Right forelimb (tissue), 1 donor: Measurements from ENCODE around the gene FBXO11.

Experiments
- DNase-seq: peaks from one replicate; pipeline ENCODE4 v3.0.0-alpha.2; 2018

The FBXO11 gene

DNA sequence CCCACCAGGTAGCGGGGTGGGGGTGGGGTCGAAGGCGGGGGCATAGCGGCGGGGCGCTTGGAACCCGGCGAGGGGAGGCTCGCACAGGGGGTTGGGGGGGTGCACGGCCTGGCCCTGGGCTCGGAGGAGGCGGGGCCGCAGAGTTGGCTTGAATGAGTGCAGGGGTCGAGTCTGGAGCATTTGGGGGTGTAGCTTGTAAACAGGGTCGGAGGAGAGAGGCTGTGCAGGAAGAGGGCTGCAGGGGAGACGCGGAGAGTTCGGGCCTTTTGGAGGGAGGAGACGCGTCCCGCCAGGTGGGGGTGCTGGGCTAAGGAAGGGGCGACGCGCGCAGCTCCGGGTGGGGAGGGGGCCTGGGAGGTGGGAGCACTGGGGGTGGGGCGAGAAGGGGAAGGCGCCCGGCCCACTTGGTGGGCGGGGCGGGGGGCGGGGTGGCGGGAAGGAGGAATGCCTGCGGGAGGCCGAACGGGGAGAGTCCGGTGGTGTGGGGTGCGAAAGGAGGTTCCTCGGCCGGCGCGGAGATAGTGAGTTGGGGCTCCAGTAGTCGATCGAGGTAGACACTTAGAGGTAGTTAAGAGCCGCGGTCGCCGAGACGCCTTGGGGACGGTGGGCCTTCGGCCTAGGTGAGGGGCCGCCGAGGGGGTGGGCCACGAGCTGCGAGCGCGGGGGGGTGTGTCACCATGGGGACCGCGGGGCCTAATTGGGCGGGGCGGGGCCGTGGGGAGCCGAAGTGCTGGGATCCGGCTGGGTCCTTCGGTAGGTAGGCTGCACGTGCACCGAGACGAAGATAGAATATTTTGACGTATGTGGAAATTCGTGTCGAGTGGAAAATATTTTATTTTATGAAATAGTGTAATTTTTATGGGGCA is 122.6 kb downstream of the FBXO11 start:
- DNase-seq, result peak; percentile 89

DNA sequence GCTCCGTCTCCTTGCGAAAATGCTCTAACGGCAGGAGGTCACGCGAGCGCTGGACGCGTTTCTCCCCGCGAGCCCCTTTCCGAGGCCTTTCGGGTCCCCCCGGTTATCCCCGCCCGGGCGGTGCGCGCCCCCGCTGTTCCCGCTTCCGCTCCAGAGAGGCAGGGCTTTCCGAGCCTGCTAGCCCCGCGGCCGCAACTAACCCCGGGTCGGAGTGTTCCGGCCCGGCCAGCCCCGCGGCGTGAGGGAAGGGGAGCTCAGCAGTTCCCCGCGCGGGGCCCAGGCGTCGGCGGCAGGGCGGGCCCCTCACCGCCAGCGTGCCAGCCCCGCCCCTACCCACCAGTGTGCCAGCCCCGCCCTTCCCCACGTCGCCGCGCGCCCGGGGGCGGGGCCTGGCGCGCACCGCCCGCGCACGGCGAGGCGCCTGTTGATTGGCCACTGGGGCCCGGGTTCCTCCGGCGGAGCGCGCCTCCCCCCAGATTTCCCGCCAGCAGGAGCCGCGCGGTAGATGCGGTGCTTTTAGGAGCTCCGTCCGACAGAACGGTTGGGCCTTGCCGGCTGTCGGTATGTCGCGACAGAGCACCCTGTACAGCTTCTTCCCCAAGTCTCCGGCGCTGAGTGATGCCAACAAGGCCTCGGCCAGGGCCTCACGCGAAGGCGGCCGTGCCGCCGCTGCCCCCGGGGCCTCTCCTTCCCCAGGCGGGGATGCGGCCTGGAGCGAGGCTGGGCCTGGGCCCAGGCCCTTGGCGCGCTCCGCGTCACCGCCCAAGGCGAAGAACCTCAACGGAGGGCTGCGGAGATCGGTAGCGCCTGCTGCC is 123.4 kb downstream of the FBXO11 start, which contains the start of gene MSH6:
Gene MSH6, plus strand, starts transcription at position 475 of the 815 bp plus-strand sequence. Its CDS starts 89 bp downstream, at position 564.
- peak; percentile 94 for DNase-seq

DNA sequence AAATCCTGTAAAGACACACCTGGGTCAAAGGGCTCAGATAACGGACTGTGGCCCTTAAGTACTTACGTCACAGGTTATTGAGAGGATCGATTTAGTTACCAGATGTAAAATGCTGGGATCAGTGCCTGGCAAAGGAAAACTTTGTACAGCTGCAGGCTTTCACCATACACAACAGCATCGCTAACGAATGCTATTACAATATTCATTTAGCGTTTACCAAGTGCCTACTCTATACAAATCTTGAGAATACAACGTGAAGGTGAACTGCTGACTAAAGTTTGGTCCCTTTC is 124.0 kb downstream of the FBXO11 start:
- no peak for DNase-seq

GRCh38 chr2:47779426-47779790 is 126.9 kb downstream of the FBXO11 start:
- no peak for DNase-seq

DNA sequence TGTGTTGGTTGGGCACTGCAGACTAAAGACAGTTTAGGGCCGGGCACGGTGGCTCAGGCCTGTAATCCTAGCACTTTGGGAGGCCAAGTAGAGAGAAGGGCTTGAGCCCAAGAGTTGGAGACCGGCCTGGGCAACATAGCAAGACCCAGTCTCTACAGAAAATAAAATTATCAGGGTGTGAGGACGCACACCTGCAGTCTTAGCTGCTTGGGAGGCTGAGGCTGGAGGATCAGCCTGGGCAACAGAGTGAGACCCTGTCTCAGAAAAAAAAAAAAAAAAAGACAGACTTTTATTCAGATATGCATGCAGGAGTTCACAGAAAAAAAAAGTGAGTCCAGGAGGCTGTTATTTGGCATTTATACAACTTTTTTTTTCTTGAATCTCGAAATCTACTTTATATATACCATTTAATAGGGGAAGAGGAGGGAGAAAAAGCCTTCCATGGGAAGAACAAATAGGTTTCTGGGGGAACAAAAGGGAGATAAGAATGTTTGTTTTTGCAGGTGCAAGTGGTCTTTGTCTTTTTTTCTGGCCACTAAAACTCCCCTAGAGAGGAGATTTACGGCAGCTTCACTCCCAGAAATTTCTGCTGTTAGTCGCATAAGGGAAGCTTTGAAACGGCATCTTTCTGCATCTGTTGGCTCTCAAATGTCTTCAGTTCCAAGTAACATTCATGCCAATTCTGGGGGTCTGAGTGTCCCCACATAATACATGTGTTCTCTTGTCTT is 127.4 kb downstream of the FBXO11 start:
- DNase-seq, result no peak

DNA sequence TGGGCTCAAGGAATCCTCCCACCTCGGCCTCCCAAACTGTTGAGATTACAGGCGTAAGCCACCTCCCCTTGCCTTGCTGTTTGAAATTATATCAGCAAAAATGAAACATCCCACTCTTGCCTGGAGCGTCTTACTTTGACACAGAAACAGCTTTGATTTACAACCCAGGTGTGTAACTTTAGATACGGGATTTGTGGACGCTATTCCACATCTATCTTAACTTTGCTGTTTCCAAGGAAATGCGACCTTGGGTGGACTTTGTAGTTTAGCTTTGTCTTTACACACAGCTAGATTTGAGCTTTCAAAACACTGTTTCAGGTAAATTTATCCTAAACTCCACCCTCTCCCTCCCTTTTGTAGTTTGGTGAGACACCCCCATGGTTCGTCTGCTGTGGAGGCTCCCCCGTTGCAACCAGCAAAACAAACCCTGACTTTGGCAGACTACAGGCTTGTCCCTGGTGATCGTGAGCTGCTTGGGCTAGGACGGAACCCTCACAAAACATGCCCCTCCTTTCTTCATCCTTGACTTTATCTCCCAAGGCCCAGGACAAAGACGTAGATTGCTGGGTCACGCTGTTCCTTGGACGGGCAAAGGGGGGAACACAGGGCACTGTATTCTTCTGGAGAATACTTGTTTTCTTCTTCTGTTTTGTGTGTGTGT is 128.9 kb downstream of the FBXO11 start:
- no peak for DNase-seq

GRCh38 chr2:47774567-47774966 is 131.7 kb downstream of the FBXO11 start:
- no peak for DNase-seq

DNA sequence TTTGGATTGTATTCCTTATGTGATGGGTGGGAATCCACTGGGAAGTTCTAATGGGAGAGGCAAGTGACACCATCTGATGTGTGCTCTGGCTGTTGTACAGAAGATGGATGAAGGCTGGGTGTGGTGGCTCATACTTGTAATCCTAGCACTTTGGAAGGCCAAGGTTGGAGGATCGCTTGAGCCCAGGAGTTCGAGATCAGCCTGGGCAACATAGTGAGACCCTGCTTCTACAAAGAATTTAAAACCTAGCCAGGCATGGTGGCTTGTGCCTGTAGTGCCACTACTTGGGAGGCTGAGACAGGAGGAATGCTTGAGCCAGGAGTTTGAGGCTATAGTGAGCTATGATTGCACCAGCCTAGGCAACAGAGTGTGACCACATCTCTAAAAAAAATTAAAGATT is 134.0 kb downstream of the FBXO11 start:
- DNase-seq, result no peak

- DNase-seq, result no peak
These were observed 135.1 kb downstream of the FBXO11 start for GRCh38 chr2:47771211-47771610.

DNA sequence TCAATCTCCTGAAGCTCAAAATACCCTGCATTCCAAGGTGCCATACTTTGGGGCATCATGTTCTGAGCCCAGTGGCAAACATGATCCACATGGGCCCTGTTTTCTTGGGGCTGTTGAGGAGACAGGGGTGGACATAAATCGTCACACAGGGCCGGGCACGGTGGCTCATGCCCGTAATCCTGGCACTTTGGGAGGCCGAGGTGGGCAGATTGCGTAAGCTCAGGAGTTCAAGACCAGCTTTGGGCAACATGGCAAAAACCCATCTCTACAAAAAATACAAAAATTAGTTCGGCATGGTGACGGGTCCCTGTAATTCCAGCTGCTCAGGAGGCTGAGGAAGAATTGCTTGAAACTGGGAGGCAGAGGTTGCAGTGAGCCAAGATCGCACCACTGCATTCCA is 137.0 kb downstream of the FBXO11 start:
- no peak for DNase-seq

DNA sequence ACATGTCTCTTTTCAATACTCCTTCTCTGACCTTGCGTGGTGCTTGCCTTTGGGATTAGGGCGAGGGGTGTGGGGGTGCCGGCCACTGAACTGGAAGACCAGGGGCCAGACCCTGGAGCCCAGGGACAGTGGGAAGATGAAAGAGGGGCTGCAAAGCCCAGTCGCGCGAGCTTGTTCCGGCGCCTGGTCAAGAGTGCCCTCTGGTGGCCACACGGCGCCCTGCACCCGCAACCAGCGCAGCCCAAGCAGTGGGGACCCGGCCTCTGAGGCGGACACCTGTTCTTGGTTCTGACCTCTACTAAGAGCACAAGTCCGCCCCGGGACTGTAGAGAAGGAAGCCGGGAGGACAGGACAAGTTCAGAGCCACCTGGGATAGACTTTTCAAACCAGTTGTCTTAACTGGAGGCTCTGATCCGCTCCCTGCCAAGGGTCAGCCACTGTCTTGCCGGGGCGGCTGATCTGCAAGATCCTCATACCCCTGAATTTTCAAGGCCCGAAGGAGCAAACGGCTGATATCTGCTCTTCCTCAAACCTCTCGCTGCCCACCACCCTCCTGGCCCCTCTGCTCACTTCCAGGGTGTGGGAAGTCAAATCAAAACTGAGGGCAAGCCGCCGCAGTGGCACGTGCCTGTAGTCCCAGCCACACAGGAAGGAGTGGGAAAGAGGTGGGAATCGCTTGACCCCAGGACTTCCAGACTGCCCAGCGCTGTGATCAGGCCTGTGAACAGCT is 138.3 kb downstream of the FBXO11 start:
- DNase-seq, result peak; percentile 86

- no peak for DNase-seq
These were observed 138.8 kb downstream of the FBXO11 start for GRCh38 chr2:47767497-47767844.

DNA sequence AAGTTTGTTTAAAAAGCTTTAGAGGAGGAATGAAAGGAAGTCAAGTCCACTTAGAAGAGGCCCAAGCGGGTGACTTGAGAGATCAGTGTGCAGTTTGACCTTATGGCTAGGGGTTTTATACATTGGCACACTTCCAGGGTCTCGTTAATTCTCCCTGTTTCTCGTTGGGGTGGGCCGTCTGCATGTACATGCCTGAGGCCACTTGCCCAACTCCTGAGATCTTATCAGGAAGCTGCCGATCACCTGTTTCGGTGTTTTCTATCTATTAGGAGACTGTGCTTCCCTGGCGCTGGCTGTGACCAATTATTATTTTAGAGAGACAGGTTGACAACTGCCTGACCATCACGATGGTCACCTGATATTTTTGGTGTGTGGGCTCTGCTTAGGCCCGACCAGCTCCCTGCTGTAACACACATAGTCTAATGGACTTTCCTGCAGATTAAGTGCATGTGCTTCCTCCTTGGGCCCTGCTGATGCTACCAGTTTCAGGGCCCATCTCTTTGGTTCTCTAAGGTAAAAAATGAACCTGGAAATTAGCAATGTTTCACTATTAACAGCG is 154.4 kb downstream of the FBXO11 start:
- DNase-seq, result no peak

DNA sequence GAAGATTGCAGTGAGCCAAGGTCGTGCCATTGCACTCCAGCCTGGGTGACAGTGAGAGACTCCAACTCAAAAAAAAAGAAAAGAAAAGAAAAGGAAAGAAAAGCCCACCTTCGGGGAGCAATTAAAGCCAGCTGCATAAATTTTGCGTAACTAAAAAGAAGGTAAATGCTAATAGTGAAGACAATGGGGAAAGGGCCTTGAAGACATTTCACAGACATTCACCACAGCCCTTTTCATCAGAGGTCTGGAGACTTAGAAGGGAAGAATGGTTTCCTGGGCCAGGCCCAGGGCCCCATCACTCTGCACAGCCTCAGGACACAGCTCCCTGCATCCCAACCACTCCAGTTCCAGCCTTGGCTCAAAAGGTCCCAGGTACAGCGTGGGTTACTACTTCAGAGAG is 158.4 kb downstream of the FBXO11 start:
- no peak for DNase-seq

DNA sequence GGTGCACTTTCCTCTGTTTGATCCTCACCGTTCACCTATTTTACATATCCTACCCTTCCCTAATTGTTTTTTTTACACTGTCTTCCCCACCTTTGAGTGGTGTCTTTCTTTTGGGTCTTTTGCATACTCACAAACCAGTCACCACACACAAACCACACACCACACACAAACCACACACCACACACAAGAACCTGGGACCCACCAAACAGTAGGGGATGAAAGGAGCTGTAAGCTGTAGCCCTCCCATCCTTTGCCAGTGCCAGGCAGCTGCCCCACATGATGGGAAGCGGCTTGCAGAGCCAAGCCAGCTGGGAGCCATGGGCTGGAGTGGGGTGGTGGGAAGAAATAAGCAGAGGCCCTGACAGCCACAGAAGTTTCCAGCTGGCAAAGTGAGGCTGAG is 162.2 kb downstream of the FBXO11 start:
- DNase-seq, result no peak

DNA sequence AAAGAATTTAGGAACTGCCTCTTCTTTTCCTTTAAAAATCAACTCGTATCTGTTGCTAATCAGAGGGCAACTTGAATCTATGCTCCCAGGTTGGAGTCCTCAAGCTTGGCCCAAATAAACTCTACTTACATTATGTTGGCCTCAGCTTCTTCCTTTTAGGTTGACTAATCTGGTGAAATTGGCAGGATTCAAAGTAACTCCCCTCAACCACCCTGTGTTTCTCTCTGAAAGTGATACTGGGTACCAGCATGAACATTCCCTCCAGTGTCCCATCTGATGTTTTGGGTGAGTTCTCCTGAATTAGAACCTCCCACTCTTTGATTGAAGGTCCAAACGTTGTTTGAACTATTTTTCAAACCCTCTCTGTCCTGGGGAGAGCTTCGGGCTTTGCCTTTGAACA is 164.7 kb downstream of the FBXO11 start:
- no peak for DNase-seq

GRCh38 chr2:47741101-47741500 is 165.2 kb downstream of the FBXO11 start:
- DNase-seq, result no peak
